ENCODE results near the gene SLC35B4. TPM values are rescaled to one million over a fixed set of nuclear protein-coding genes. Genes with fewer than 3 reads are reported as not detected.

SLC35B4 gene, protein sequence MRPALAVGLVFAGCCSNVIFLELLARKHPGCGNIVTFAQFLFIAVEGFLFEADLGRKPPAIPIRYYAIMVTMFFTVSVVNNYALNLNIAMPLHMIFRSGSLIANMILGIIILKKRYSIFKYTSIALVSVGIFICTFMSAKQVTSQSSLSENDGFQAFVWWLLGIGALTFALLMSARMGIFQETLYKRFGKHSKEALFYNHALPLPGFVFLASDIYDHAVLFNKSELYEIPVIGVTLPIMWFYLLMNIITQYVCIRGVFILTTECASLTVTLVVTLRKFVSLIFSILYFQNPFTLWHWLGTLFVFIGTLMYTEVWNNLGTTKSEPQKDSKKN
- 10 to 100 TPM; 14.3 to 21.6 (median 17.4) TPM for total RNA-seq

DNA sequence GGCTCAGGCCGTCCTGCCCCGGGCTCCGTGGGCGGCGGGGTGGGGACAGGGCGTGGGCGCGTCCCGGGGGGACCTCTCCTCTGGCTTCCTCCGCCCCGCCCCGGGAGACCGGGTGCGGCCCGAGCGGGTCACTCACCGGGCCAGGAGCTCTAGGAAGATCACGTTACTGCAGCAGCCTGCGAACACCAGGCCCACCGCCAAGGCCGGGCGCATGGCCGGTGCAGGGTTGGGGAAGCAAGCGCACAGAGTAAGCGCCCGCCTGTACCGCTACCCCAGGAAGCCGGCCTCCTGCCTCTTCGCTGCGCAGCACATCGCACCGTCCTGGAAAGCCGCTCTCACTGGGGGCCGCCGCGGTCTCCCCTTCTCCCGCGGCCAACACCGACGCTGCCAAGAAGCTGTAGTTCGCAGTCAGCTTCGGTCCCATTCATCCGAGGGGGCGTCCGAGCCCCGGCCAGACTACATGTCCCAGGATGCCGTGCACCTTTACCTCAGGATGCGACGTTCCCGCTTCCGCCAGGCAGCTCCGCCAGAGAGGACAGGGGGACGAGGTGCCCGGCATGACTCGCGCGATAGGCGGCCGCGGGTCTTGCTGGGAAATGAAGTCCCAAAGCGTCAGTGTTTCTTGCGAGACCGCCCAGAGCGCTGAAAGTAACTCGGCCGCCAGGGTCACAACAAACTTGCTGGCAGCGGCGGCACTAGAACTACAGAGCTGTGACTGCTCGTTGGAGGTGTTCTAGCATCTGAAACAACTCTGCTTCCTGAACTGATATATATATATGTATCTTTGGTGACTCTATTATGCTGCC lies at the start of gene SLC35B4:
Gene SLC35B4, minus strand, starts transcription at position 392 of the 806 bp plus-strand sequence. Its CDS starts 179 bp downstream, at position 213.
- in situ Hi-C loops (cut with MboI; ENCODE audit: low pct_unique_long_range_greater_than_20kb in 2 of 9, low sequenced_read_pairs in 9 of 9, unreplicated experiment in 9 of 9), result no loop called here
- WGBS, 10 experiments, result 0 to 1% (median 0%) methylated on average over 8 to 25 of the region's 69 CpGs; no CpG with 5 or more reads in 5 of the 10 experiments
- peaks cover 0 to 3% of the 10 kb centered on the region in 2 donors for H3K4me1 ChIP-seq (replicated peaks in 1 of 2)
- H3K4me3 ChIP-seq, result peak within 1 kb of the TSS; percentile 60 to 93 (median 69)
- peak within 1 kb of the TSS; percentile 55 to 71 for H3K27ac ChIP-seq
- ATAC-seq (replicated peaks in 6 of 8), result peak; percentile 92 to 100 (median 99)

DNA sequence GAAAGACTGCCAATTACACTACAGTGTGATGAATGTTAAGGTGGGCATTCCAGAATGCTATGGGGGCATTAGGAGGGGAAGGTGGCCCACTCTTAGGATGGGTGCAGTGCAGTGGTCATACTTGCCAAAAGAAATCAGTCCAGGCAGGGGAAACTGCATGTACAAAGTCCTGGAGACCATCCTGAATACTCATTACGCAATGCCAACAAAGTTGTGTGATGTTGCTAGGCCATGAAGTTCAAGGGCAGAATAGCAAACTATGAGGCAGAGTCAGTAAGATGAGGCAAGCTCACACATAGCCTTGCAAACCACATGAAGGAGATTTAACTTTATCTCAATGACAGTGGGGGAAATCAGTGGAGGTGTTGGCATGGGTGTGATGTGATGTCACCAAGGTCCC lies 49.8 kb upstream of the SLC35B4 start:
- Histone ChIP-seq H3K4me3 (no peak overlapping the region), H3K4me1 (replicated peaks in 1 of 2) (peaks cover 0 to 13% of the 10 kb centered on the region in 2 donors), H3K27ac (no peak overlapping the region)
- no peak for ATAC-seq (replicated peaks in 6 of 8)
- in situ Hi-C loops (cut with MboI; ENCODE audit: low pct_unique_long_range_greater_than_20kb in 2 of 9, low sequenced_read_pairs in 9 of 9, unreplicated experiment in 9 of 9), result no loop called here
- 80 to 100% (median 100%) methylated on average over 1 of the region's 1 CpG; no CpG with 5 or more reads in 6 of the 10 experiments for WGBS, 10 experiments

DNA sequence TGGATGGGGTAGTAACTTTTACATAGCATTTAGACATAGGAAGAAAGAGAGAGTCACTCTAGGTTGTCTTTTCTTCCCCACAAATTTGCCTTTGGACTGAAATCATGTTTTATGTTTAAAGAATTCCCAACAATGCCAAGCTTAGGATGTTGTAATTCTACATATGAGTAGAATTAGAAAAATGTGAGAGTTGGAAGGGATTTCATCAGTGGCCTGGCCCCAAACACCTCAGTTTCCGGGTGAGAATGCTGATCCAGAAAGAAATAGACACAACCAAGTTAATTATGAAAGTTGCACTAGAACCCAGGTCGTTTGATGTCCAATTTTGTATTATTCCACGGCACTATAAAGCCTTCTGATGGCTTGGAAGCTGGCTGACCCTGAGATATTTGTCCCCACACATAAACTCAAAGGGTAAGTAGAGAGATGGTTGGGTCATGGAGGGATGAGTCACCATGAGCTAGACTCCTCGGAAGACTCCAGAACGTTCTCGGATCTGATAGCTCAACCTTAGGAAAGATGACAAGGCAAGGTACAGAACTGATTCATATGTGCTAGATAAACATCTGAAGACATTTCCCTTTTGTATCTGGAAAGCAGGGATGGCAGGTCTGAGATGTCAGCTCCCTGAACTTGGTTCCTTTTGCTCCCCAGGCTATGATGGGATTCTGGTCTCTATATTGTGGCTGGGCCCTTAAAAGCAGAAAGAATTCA lies 48.8 kb upstream of the SLC35B4 start:
- WGBS, 10 experiments, result 0 to 86% (median 45%) methylated on average over 1 to 5 of the region's 6 CpGs
- Histone ChIP-seq H3K4me3 (no peak overlapping the region), H3K27ac (no peak overlapping the region), H3K4me1 (replicated peaks in 1 of 2) (peaks cover 0 to 13% of the 10 kb centered on the region in 2 donors)
- ATAC-seq (replicated peaks in 6 of 8), result peak in 2 of 8 experiments; percentile 11 to 23
- in situ Hi-C loops (cut with MboI; ENCODE audit: low pct_unique_long_range_greater_than_20kb in 2 of 9, low sequenced_read_pairs in 9 of 9, unreplicated experiment in 9 of 9), result no loop called here

DNA sequence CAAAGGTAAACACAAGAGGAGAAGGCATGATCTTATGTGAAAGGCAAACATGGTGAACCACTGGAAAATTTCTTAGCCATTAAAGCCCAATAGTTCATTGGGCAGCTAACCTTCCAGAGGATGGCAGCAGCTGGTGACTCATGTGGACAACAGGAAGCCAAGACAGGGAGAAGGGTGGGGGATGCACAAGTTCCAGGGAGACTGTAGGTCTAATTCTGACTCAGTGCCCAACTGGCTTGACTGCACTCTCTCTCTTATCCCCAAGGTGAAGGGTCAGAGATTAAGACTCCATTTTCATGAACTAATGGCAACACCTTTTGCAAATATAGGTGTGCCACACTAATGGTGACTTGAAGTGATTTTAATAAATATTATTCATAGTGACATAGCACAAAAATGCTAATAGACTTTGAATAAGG lies 47.9 kb upstream of the SLC35B4 start:
- Histone ChIP-seq H3K4me1 (replicated peaks in 1 of 2) (peaks cover 0 to 13% of the 10 kb centered on the region in 2 donors), H3K4me3 (no peak overlapping the region), H3K27ac (no peak overlapping the region)
- ATAC-seq (replicated peaks in 6 of 8), result peak in 3 of 8 experiments; percentile 19 to 42 (median 19)
- in situ Hi-C loops (cut with MboI; ENCODE audit: low pct_unique_long_range_greater_than_20kb in 2 of 9, low sequenced_read_pairs in 9 of 9, unreplicated experiment in 9 of 9), result no loop called here

DNA sequence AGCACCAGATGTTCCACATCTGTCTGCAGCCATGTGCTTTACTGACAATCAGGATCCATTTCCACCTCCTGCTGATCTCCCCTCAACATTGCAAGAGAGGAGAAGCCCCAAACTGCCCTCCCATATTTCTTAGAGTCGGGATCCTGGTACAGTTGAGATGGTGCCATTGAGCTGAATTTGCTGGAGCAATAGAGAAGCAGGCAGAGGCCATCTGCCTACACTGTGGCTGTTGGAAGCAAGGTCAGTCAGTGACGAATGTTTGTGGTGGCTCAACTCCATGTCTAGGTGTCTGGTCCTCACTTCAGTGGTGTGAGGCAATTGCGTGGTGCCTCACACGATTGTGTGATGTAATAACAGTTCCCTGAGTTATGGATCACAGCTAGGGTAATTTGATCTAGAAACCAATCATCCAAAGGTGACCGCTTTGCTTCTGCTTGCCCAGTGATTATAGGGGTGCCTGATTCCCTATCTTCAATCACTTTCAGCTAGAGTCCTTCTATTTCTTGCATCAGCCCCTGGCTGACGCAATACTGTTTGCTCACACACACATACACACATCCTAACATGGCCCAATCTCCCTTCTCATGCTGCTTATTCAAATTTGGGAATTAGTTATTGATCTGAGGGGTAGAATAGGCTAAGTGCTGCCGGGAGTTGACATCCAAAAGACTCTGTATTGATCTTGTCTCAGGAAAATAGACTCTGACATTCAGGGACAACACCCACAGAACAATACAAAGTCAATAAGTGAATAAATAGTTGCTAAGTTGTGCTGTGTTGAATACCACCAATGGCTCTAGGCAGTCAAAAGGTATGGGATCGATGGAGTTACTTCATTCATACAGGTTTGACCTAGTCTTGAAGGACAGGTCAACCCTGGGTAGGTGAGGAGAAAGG lies 46.1 kb upstream of the SLC35B4 start:
- Histone ChIP-seq H3K27ac (peak overlapping the region in 1 of 2 donors; percentile 35), H3K4me3 (no peak overlapping the region), H3K4me1 (replicated peaks in 1 of 2) (peaks cover 0 to 5% of the 10 kb centered on the region in 2 donors)
- peak in 4 of 8 experiments; percentile 35 to 94 (median 85) for ATAC-seq (replicated peaks in 6 of 8)
- 60 to 100% (median 82%) methylated on average over 1 to 6 of the region's 8 CpGs for WGBS, 10 experiments
- in situ Hi-C loops (cut with MboI; ENCODE audit: low pct_unique_long_range_greater_than_20kb in 2 of 9, low sequenced_read_pairs in 9 of 9, unreplicated experiment in 9 of 9), result no loop called here

DNA sequence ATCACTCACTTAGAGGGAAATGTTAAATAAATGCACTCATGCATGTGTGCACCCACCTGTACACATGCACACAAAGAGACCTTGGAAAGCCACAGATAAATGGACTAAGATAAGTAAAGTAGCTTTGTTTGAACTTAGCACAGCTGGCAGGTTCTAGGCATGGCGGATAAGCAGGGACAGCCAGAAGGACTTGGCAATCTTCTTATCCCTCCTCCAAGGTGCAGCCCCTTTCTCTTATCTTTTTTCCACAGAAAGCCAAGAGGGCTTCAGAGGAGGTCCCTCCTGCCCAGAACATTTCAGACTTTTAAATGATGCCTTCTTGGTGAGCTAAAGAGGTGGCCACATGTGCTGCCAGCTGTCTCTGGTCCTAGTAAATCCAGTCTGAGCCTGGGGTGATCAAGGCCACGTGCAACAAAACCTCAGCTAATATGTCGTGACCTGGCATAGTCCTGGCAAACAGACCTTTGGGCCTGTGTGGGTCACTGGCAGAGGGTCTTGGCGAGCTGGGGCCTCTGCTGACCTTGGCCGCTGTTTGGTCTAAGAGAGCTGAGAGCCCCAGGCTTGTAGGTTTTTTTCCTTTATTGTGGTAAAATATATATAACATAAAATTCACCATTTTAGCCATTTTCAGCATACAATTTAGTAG lies 43.2 kb upstream of the SLC35B4 start:
- Histone ChIP-seq H3K4me3 (no peak overlapping the region), H3K4me1 (replicated peaks in 1 of 2) (peaks cover 0 to 5% of the 10 kb centered on the region in 2 donors), H3K27ac (no peak overlapping the region)
- in situ Hi-C loops (cut with MboI; ENCODE audit: low pct_unique_long_range_greater_than_20kb in 2 of 9, low sequenced_read_pairs in 9 of 9, unreplicated experiment in 9 of 9), result no loop called here
- ATAC-seq (replicated peaks in 6 of 8), result no peak
- 50 to 100% (median 69%) methylated on average over 1 to 4 of the region's 5 CpGs; no CpG with 5 or more reads in 3 of the 10 experiments for WGBS, 10 experiments

DNA sequence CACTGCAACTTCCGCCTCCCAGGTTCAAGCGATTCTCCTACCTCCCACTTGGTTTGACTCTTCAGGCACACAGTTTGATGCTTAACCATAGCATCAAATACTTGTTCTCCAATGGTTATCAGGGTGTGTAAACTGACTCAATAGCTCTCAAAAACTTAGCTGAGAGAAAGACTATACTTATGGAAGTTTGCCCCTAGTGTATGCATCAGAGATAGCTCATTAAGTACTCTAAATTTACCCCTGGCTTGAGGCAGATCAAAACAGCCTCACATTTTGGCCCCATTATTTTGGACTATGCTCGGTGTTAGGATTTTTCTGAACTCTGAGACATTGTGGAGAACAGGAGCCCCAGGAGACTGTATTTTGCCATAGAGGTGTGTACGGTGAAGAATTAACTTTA lies 40.8 kb upstream of the SLC35B4 start:
- no peaks in the 10 kb centered on the region for H3K4me1 ChIP-seq (replicated peaks in 1 of 2)
- in situ Hi-C loops (cut with MboI; ENCODE audit: low pct_unique_long_range_greater_than_20kb in 2 of 9, low sequenced_read_pairs in 9 of 9, unreplicated experiment in 9 of 9), result no loop called here
- H3K4me3 ChIP-seq, result no peak overlapping the region
- no peak overlapping the region for H3K27ac ChIP-seq
- WGBS, 10 experiments, result 75 to 100% (median 100%) methylated on average over 1 to 4 of the region's 4 CpGs; no CpG with 5 or more reads in 3 of the 10 experiments
- ATAC-seq (replicated peaks in 6 of 8), result no peak

DNA sequence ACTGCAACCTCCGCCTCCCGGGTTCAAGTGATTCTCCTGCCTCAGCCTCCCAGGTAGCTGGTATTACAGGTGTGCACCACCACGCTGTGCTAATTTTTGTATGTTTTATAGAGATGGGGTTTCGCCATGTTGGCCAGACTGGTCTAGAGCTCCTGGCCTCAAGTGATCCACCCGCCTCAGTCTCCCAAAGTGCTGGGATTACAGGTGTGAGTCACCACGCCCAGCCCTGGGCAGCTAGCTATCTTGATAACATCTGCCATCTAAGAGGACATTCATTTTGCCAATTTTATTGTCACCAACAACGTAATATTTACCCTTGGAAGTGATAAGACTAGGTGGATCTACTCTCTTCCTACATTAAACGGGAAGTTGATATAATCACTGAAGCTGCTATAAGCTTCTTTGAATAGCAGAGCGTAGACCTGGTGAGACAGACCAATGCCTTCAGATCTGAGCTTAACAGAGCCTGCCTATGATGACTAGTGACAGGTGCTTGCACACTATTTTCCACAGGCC lies 39.7 kb upstream of the SLC35B4 start:
- no peak overlapping the region for H3K4me3 ChIP-seq
- 58 to 100% (median 93%) methylated on average over 1 to 9 of the region's 9 CpGs; no CpG with 5 or more reads in 3 of the 10 experiments for WGBS, 10 experiments
- H3K4me1 ChIP-seq (replicated peaks in 1 of 2), result peaks cover under 1 to 2% of the 10 kb centered on the region in 2 donors
- H3K27ac ChIP-seq, result no peak overlapping the region
- in situ Hi-C loops (cut with MboI; ENCODE audit: low pct_unique_long_range_greater_than_20kb in 2 of 9, low sequenced_read_pairs in 9 of 9, unreplicated experiment in 9 of 9), result no loop called here
- no peak for ATAC-seq (replicated peaks in 6 of 8)

DNA sequence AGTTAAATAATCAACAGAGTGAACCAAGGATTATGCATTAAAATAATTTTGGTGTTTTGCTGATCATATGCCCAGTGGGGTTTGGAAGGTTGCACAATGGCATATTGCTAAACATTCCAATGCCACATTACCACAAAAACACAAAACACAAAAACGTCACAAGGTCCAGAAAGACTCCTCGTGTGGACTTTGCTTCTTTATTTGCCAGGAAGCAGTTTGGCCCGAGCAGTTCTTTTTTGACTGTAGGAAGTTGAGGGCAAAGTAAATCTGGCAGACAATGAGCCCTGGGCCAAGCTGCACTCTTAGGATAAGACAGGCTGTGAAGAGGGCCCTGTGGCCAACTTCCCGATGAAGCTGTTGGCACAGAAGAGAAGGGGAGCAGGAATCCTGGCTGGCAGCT lies 39.2 kb upstream of the SLC35B4 start:
- WGBS, 10 experiments, result 0 to 90% (median 63%) methylated on average over 1 to 3 of the region's 4 CpGs; no CpG with 5 or more reads in 3 of the 10 experiments
- Histone ChIP-seq H3K4me1 (replicated peaks in 1 of 2) (peaks cover 5 to 6% of the 10 kb centered on the region in 2 donors), H3K27ac (no peak overlapping the region), H3K4me3 (no peak overlapping the region)
- in situ Hi-C loops (cut with MboI; ENCODE audit: low pct_unique_long_range_greater_than_20kb in 2 of 9, low sequenced_read_pairs in 9 of 9, unreplicated experiment in 9 of 9), result no loop called here
- no peak for ATAC-seq (replicated peaks in 6 of 8)

DNA sequence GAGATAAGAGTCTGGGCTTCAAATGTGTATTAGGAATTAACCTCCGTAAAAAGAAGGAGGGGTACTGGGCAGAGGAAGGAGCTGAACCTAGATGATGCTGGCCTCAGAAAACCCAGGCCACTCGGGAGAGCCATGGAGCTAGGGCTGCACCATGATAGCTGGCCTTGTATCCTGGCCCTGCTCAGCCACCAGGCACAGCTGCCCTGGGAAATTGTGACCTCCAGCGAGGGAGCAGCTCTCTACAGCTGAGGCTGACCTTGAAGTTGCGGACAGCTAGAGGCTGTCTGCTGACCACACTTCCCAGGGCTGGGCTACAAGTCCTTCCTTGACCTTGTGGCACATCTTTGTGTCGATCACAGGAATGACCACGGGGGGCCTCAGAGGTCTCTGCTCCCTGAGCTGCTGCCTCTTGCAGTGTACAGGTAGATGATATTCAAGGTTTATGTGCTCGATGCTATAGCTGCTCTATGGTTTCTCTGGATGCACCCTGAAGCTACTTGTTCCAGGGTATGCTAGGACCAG lies 38.3 kb upstream of the SLC35B4 start:
- in situ Hi-C loops (cut with MboI; ENCODE audit: low pct_unique_long_range_greater_than_20kb in 2 of 9, low sequenced_read_pairs in 9 of 9, unreplicated experiment in 9 of 9), result no loop called here
- Histone ChIP-seq H3K4me1 (replicated peaks in 1 of 2) (peaks cover 8 to 11% of the 10 kb centered on the region in 2 donors), H3K4me3 (no peak overlapping the region), H3K27ac (no peak overlapping the region)
- WGBS, 10 experiments, result 20 to 90% (median 40%) methylated on average over 1 to 3 of the region's 7 CpGs; no CpG with 5 or more reads in 3 of the 10 experiments
- ATAC-seq (replicated peaks in 6 of 8), result no peak

DNA sequence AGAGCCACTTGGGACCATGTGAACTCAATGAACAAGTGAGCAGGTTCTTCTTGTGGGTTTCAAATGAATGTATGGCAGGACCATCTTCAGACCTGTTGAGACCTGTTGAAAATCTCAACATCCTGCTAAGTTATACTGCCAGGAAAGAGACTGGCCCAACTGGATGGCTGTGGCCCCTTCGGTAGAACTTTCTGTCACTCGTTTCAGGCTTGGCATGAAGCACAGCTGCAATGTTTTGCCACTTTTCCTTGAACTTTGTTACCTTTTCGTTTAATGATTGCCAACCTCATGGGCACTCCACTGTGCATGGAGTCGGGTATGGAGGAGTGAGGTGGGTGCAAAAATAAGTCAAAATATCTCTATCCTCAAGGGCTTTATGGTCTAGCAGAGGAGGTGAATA lies 36.7 kb upstream of the SLC35B4 start:
- WGBS, 10 experiments, result 32 to 77% (median 60%) methylated on average over 1 to 4 of the region's 4 CpGs; no CpG with 5 or more reads in 3 of the 10 experiments
- ATAC-seq (replicated peaks in 6 of 8), result no peak
- no peak overlapping the region for H3K27ac ChIP-seq
- in situ Hi-C loops (cut with MboI; ENCODE audit: low pct_unique_long_range_greater_than_20kb in 2 of 9, low sequenced_read_pairs in 9 of 9, unreplicated experiment in 9 of 9), result no loop called here
- peaks cover 8 to 11% of the 10 kb centered on the region in 2 donors for H3K4me1 ChIP-seq (replicated peaks in 1 of 2)
- no peak overlapping the region for H3K4me3 ChIP-seq
